Ovary (tissue), 1 donor: Measurements from ENCODE around the gene CD180.

Experiments used
- EP300 ChIP-seq: sonication (generic); formaldehyde crosslinking; IDR thresholded peaks from one replicate; pipeline ENCODE4 v1.6.1; 2017; ENCODE audit warnings: antibody characterized with exemption
- POLR2A ChIP-seq: fragments of 450-650 bp; IDR thresholded peaks from one replicate; pipeline ENCODE4 v1.6.1; 2017; ENCODE audit warnings: antibody characterized with exemption, mild to moderate bottlenecking, moderate library complexity

DNA sequence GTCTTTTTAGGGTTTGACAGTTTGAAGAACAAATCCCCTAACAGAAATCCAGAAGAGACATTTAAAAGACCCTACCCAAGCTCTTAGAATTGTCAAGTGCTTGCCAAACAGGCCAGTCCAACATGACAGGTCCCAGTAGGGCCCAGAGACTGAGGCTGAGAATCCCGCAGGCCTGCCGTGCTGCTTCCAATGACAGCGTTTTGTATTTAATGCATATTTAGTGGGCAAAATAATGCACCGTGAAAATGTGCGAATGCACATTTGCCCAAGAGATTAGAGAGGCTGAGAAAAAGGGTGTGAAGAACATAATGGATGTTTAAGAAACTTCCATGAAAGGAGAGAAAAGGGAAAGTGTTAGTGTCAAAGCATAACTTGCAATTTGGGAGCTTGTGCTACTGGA is 57.6 kb downstream of the CD180 start:
- TF ChIP-seq POLR2A, result no peak
- TF ChIP-seq EP300, result no peak
